GM23338 (cell line): ENCODE results near the gene KXD1. TPM values are rescaled to one million over a fixed set of nuclear protein-coding genes. Genes with fewer than 3 reads are reported as not detected.

ENCODE experiments used
- ATAC-seq: fragments of 200-7000 bp; cut with Tn5 transposase; 3 replicates; pipeline ENCODE4 v1.9.1; 2020
- DNase-seq: peaks from one replicate; pipeline ENCODE4 v3.0.0-alpha.2; 2015; ENCODE audit warnings: low spot score
- H2AFZ ChIP-seq: fragments of 200-600 bp; sonication (generic); 2 replicates; pipeline ENCODE4 v1.8.0; 2016; ENCODE audit warnings: antibody characterized with exemption, mild to moderate bottlenecking, moderate library complexity
- H3F3A ChIP-seq: fragments of 200-600 bp; sonication (generic); replicated peaks from 2 replicates; pipeline ENCODE4 v1.8.0; 2017; ENCODE audit warnings: antibody characterized with exemption, mixed run types, low read depth
- H3K27ac ChIP-seq: fragments of 200-600 bp; sonication (generic); 2 replicates; pipeline ENCODE4 v1.6.1; 2016; ENCODE audit warnings: low read depth
- H3K27me3 ChIP-seq: fragments of 200-600 bp; sonication (generic); 2 replicates; pipeline ENCODE4 v1.8.0; 2016; ENCODE audit warnings: mild to moderate bottlenecking, mixed run types, moderate library complexity; ENCODE audit not compliant: insufficient read depth
- H3K36me3 ChIP-seq: fragments of 200-600 bp; sonication (generic); 2 replicates; pipeline ENCODE4 v1.8.0; 2016; ENCODE audit warnings: mild to moderate bottlenecking; ENCODE audit not compliant: insufficient read depth
- H3K4me1 ChIP-seq: fragments of 200-600 bp; sonication (generic); 2 replicates; pipeline ENCODE4 v1.8.0; 2016; ENCODE audit warnings: mild to moderate bottlenecking, moderate library complexity; ENCODE audit not compliant: insufficient read depth
- H3K4me2 ChIP-seq: fragments of 200-600 bp; sonication (generic); 2 replicates; pipeline ENCODE4 v1.7.1; 2017; ENCODE audit warnings: mixed run types
- H3K4me3 ChIP-seq: fragments of 200-600 bp; sonication (generic); 2 replicates; pipeline ENCODE4 v1.6.1; 2016; ENCODE audit warnings: mixed run types
- H3K79me2 ChIP-seq: fragments of 200-600 bp; sonication (generic); replicated peaks from 2 replicates; pipeline ENCODE4 v1.8.0; 2017; ENCODE audit warnings: mild to moderate bottlenecking; ENCODE audit not compliant: insufficient read depth
- H3K9me2 ChIP-seq: fragments of 200-600 bp; sonication (generic); 2 replicates; pipeline ENCODE4 v1.8.0; 2017; ENCODE audit not compliant: insufficient read depth
- H4K20me1 ChIP-seq: fragments of 200-600 bp; sonication (generic); replicated peaks from 2 replicates; pipeline ENCODE4 v1.8.0; 2017; ENCODE audit warnings: mild to moderate bottlenecking; ENCODE audit not compliant: insufficient read depth
- H3K27ac Mint-ChIP-seq: 2 replicates; pipeline ENCODE4 v1.8.0; 2020; ENCODE audit warnings: inconsistent platforms, mild to moderate bottlenecking, moderate library complexity, mixed read lengths
- H3K27me3 Mint-ChIP-seq: 3 replicates; pipeline ENCODE4 v1.8.0; 2022; ENCODE audit warnings: low read depth, mild to moderate bottlenecking, moderate library complexity, mixed read lengths, inconsistent platforms; ENCODE audit not compliant: insufficient read depth, poor library complexity
- H3K36me3 Mint-ChIP-seq: 3 replicates; pipeline ENCODE4 v1.8.0; 2021; ENCODE audit warnings: low read depth, mild to moderate bottlenecking, inconsistent platforms, moderate library complexity, mixed read lengths
- H3K4me1 Mint-ChIP-seq: 3 replicates; pipeline ENCODE4 v1.8.0; 2020; ENCODE audit warnings: mild to moderate bottlenecking, inconsistent platforms, mixed read lengths
- H3K4me3 Mint-ChIP-seq: 3 replicates; pipeline ENCODE4 v1.8.0; 2021; ENCODE audit warnings: moderate library complexity, mild to moderate bottlenecking, inconsistent platforms, mixed read lengths
- H3K9me3 Mint-ChIP-seq: 3 replicates; pipeline ENCODE4 v1.8.0; 2020; ENCODE audit warnings: moderate library complexity, mild to moderate bottlenecking, inconsistent platforms, mixed read lengths
- ETS1 ChIP-seq: IDR thresholded peaks from 2 replicates; pipeline ENCODE4 v1.6.1; 2016; ENCODE audit warnings: antibody characterized with exemption
- EZH2 ChIP-seq: fragments of 200-600 bp; sonication (generic); IDR thresholded peaks from one replicate; pipeline ENCODE4 v1.8.0; 2017; ENCODE audit warnings: antibody characterized with exemption, mild to moderate bottlenecking, low read depth; ENCODE audit not compliant: unreplicated experiment
- EZH2phosphoT487 ChIP-seq: fragments of 200-600 bp; sonication (generic); IDR thresholded peaks from one replicate; pipeline ENCODE4 v1.8.1; 2018; ENCODE audit warnings: antibody characterized with exemption; ENCODE audit not compliant: unreplicated experiment
- JUNB ChIP-seq: IDR thresholded peaks from one replicate; pipeline ENCODE4 v1.6.1; 2016; ENCODE audit warnings: antibody characterized with exemption; ENCODE audit not compliant: unreplicated experiment
- NANOG ChIP-seq: IDR thresholded peaks from 2 replicates; pipeline ENCODE4 v1.6.1; 2016; ENCODE audit warnings: antibody characterized with exemption, borderline replicate concordance
- POLR2AphosphoS5 ChIP-seq: IDR thresholded peaks from 2 replicates; pipeline ENCODE4 v1.6.1; 2016; ENCODE audit warnings: antibody characterized with exemption, low read depth
- REST ChIP-seq: IDR thresholded peaks from one replicate; pipeline ENCODE4 v1.6.1; 2018; ENCODE audit warnings: antibody characterized with exemption; ENCODE audit not compliant: unreplicated experiment
- ZNF114 ChIP-seq: fragments of 250-450 bp; sonication (Bioruptor Pico); IDR thresholded peaks from 2 replicates; pipeline ENCODE4 v1.5.0; 2020; ENCODE audit warnings: mild to moderate bottlenecking, moderate library complexity
- ZNF331 ChIP-seq: fragments of 250-450 bp; sonication (Bioruptor Pico); IDR thresholded peaks from 2 replicates; pipeline ENCODE4 v1.5.0; 2020; ENCODE audit warnings: low read depth, mild to moderate bottlenecking, moderate library complexity
- polyA plus RNA-seq: library from polyadenylated mRNA; unstranded; fragments of >200 nt; fragmentation: Nextera tagmentation; extraction: Ambion mirVana; gene quantifications from 2 replicates; pipeline ENCODE4 v1.2.1, GENCODE V29; 2016
- total RNA-seq: library from RNA; depleted of rRNA; stranded (reverse); fragments of >200 nt; shearing (Covaris generic); gene quantifications from 2 replicates; pipeline ENCODE4 v1.2.3, GENCODE V29; 2014
- TF ChIP-seq, protein P1 (sequence below), 2 experiments: fragments of 200-600 bp in 1 of 2; sonication (generic) in 1 of 2; conservative IDR thresholded peaks; 2 replicates each; pipeline versions ENCODE4 v1.5.1 to v1.6.1; 2016 to 2017; ENCODE audit warnings: antibody characterized with exemption in 2 of 2, low read depth in 2 of 2, mild to moderate bottlenecking in 2 of 2, moderate library complexity in 1 of 2

Gene KXD1
- total and polyA plus RNA-seq, 2 experiments from 2014 or later = 108 to 164 TPM

DNA sequence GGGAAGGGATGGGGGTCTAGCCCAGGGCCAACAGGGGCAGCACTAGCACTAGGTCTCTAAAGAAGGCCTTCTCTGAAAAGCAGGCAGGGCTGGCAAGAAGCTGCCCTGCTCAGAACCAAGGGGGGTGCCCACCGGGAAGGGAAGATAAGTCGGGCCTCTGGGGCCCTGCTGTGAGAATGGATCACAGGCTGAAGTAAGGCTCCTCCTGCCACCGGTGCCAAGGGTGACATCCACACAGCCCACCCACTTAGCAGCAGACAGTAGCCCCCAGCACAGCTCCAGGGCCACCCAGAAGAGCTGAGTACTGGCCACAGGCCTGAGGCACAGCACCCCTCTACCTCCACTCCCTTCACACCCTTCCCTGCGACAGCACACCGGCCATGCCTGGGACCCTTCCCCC, 41.7 kb upstream of the KXD1 start (continued):
- TF ChIP-seq REST = no peak

DNA sequence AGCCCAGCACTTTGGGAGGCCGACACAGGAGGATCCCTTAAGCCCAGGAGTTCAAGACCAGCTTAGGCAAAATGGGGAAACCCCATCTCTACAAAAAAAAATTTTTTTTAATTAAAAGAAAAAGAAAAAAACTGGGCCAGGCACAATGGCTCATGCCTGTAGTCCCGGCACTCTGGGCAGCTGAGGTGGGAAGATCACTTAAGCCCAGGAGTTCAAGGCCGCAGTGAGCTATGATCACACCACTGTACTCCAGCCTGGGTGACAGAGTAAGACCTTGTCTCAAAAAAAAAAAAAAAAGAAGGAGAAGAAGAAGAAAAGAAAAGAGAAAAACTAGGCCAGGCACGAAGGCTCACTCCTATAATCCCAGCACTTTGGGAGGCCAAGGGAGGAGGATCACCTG, 40.1 kb upstream of the KXD1 start:
- H3K36me3 Mint-ChIP-seq = no peaks in the 10 kb centered on the region
- H4K20me1 ChIP-seq = peaks cover 43% of the 10 kb centered on the region
- no peaks in the 10 kb centered on the region for H3K27me3 ChIP-seq
- H3K36me3 ChIP-seq = no peaks in the 10 kb centered on the region
- DNase-seq = no peak
- no peaks in the 10 kb centered on the region for H3K9me2 ChIP-seq
- H3K79me2 ChIP-seq = peaks cover 83% of the 10 kb centered on the region
- no peak for ATAC-seq
- peaks cover 4% of the 10 kb centered on the region; the same call in 1 of the 2 replicates for H3K4me1 ChIP-seq
- peaks cover 11% of the 10 kb centered on the region for H3K27me3 Mint-ChIP-seq
- no peak overlapping the region for H2AFZ ChIP-seq
- H3K27ac ChIP-seq = no peak overlapping the region
- no peaks in the 10 kb centered on the region for H3K9me3 Mint-ChIP-seq
- no peak overlapping the region for H3K27ac Mint-ChIP-seq
- no peak overlapping the region for H3K4me2 ChIP-seq
- no peak overlapping the region for H3K4me3 Mint-ChIP-seq
- no peak for TF ChIP-seq EZH2phosphoT487
- no peak for TF ChIP-seq REST
- TF ChIP-seq, protein P1, sequence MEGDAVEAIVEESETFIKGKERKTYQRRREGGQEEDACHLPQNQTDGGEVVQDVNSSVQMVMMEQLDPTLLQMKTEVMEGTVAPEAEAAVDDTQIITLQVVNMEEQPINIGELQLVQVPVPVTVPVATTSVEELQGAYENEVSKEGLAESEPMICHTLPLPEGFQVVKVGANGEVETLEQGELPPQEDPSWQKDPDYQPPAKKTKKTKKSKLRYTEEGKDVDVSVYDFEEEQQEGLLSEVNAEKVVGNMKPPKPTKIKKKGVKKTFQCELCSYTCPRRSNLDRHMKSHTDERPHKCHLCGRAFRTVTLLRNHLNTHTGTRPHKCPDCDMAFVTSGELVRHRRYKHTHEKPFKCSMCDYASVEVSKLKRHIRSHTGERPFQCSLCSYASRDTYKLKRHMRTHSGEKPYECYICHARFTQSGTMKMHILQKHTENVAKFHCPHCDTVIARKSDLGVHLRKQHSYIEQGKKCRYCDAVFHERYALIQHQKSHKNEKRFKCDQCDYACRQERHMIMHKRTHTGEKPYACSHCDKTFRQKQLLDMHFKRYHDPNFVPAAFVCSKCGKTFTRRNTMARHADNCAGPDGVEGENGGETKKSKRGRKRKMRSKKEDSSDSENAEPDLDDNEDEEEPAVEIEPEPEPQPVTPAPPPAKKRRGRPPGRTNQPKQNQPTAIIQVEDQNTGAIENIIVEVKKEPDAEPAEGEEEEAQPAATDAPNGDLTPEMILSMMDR (conservative IDR thresholded peaks at IDR 0.05; ENCODE audit: low read depth in 2 of 2) = no peak
- TF ChIP-seq ZNF114 = no peak
- no peak for TF ChIP-seq NANOG
- TF ChIP-seq ETS1 = no peak
- no peak for TF ChIP-seq EZH2
- TF ChIP-seq JUNB = no peak
- no peak for TF ChIP-seq ZNF331 (CRISPR knock-in tag)
- TF ChIP-seq POLR2AphosphoS5 = no peak
- peaks cover 16% of the 10 kb centered on the region for H3K4me1 Mint-ChIP-seq
- H3K4me3 ChIP-seq = no peak overlapping the region
- H3F3A ChIP-seq = peaks cover 4% of the 10 kb centered on the region; the same call in 1 of the 2 replicates
